Epithelial cell of esophagus (primary cell): ENCODE data around the gene SC5D.

Source experiments
- DNase-seq: peaks from one replicate; pipeline ENCODE4 v3.0.0; 2010; ENCODE audit warnings: low read depth
- H3K4me3 ChIP-seq: 2 replicates; pipeline ENCODE4 v1.5.1; 2011; ENCODE audit warnings: mild to moderate bottlenecking, low read length, control low read depth
- TF ChIP-seq, protein P1 (sequence below): IDR thresholded peaks from 2 replicates; pipeline ENCODE4 v1.5.1; 2011; ENCODE audit warnings: low read depth, mild to moderate bottlenecking, low read length, control low read depth, inconsistent platforms; ENCODE audit not compliant: insufficient read depth; ENCODE audit errors: missing control alignments

The SC5D gene, protein sequence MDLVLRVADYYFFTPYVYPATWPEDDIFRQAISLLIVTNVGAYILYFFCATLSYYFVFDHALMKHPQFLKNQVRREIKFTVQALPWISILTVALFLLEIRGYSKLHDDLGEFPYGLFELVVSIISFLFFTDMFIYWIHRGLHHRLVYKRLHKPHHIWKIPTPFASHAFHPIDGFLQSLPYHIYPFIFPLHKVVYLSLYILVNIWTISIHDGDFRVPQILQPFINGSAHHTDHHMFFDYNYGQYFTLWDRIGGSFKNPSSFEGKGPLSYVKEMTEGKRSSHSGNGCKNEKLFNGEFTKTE

DNA sequence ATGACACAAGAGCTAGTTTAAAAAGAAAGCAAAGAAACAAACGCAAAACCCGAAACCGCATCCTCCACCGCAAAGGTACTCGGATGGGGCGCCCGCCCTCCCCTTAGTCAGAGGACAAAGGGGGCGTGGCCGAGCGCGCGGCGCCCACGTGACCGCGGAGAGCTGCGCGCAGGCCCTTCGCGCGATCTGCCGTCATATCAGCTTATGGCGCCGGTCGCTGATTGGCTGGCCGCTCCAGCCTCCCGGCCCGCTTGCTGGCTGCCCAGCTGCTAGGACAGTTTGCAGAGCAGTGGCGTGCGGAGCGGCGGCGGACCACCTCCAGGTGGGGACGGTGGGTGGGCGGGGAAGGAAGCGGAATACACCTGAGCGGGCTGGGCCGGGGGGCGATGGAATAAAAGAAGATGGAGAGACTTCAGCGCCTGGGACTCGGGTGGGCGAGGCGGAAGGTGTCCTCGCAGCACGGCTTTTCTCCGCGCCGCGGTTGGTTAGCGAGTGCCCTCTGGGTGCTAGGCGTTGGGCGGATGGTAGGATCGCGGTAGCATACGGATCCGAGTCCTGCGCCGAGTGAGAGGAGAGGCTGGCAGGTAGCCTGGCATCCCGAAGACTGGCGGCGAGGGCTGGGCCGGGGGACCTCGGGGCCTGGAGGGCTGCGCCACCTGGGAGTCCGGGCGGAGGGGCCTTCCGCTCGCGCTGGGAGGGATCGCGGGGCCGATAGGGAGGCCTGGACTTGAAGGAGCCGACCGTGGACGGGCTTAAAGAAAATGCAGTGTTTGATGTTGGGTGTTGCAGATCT lies at the start of gene SC5D:
SC5D (plus strand) TSS at position 277 of the 793 bp plus-strand sequence. CDS start 10,605 bp downstream, outside the sequence.
- H3K4me3 ChIP-seq: peak within 1 kb of the TSS; percentile 93
- TF ChIP-seq, protein P1, sequence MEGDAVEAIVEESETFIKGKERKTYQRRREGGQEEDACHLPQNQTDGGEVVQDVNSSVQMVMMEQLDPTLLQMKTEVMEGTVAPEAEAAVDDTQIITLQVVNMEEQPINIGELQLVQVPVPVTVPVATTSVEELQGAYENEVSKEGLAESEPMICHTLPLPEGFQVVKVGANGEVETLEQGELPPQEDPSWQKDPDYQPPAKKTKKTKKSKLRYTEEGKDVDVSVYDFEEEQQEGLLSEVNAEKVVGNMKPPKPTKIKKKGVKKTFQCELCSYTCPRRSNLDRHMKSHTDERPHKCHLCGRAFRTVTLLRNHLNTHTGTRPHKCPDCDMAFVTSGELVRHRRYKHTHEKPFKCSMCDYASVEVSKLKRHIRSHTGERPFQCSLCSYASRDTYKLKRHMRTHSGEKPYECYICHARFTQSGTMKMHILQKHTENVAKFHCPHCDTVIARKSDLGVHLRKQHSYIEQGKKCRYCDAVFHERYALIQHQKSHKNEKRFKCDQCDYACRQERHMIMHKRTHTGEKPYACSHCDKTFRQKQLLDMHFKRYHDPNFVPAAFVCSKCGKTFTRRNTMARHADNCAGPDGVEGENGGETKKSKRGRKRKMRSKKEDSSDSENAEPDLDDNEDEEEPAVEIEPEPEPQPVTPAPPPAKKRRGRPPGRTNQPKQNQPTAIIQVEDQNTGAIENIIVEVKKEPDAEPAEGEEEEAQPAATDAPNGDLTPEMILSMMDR: no peak
- peak; percentile 97 for DNase-seq

DNA sequence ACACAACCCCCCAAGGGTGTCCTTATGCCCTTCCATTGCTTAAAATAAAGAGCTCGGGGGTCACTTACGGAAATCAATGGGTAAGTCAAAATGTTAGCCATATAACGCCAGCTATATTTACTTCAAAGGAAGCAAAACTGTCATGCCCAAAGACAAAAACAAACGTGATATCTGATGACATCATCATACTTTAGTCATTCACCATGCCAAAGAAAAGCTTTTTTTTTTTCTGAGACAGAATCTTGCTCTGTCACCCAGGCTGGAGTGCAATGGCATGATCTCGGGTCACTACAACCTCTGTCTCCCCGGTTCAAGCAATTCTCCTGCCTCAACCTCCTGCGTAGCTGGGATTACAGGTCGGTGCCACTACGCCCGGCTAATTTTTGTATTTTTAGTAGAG lies 47.7 kb upstream of the SC5D start:
- H3K4me3 ChIP-seq: no peak overlapping the region
- DNase-seq: peak; percentile 52
- TF ChIP-seq, protein P1: no peak

DNA sequence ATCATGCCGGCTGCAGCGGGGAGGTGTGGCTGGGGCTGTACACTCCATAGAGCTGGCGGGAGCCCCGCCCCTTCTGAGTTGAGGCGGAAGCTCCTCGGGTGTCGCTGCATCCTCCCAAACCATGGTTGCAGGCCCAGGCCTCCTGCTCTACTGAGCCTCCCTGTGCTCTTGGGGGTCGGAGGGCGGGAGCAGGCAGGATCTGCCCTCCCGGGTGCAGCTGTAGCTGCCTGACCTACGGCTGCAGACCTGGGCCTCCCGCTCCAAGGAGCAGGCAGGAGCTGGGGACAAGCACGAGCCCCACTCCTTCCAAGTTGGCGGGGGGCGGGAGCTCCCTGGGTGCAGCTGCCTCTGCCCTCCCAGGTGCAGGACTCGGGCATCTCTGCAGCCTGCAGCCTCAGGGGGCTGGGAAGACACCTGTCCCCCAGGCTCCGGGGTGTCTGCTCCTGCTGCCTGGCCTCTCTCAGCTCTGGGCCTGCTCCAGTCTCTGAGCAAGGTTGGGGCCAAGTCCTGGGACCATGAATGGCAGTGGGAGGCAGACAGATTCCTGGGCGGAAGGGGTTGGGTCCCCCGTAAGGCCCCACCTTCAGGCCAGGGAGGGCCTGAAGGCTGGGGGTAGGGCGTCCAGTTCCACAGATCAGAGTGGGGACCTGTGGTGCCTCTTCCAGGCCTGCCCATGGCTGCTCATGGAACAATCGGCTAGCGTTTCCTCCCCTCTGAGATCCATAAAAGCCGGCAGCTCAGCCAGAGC lies 46.4 kb upstream of the SC5D start:
- H3K4me3 ChIP-seq: no peak overlapping the region
- TF ChIP-seq, protein P1: no peak
- DNase-seq: no peak

DNA sequence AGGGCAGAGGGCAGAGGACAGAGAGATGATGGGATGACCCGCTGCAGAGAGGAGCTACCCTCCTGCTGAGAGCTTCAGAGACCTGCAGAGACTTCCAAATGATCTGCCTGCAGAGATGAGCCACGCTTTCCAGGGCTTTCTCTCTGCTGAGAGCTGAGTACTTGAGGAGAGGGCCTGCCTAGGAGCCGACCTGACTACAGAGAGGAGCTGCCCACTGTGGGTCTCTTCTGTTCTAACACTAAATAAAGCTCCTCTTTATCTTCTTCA lies 45.9 kb upstream of the SC5D start:
- TF ChIP-seq, protein P1: no peak
- no peak overlapping the region for H3K4me3 ChIP-seq
- DNase-seq: no peak

DNA sequence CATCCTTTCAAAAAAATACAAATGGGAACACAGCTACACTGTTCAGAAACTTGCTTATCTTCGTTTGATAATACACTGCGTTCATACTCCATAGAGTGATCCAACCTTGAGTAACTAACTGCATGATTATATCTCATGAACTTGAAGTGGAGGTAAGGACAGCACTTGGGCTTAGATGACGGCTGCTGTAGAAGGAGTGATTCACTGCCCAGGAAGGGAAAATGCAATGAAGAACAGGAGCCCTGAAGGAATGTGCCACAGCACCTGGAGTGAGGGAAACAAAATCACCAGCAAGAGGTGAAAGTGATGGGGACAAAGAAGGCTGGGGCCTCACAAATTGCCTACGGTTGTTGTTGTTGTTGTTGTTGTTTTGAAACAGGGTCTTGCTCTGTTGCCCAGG lies 44.1 kb upstream of the SC5D start:
- peak; percentile 69 for DNase-seq
- TF ChIP-seq, protein P1: no peak
- H3K4me3 ChIP-seq: no peak overlapping the region

DNA sequence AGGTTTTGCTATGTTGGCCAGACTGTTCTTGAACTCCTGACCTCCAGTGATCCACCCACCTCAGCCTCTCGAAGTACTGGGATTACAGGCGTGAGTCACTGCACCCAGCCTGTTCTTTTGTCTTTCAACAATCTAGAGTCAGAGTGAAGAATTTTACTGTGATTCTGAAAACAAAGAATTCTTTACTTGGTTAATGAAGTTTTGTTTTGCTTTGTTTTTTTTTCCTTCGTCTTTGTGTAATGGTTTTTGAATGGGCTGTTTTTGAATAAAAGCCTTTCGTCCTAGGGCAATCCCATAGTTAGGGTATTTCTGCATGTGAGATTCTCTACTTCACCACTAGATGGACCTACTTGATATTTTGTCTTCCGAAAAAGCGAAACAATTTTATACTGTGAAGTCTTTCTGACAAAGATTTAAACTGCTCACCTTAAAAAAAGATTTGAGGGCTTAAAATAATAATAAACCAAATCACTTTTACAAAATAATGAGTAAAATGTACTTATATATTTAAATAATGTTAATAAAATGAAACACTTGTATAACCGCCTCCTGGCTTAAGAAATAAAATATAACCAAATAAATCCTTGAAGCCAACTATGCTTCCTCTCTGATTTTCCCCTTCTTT lies 43.4 kb upstream of the SC5D start:
- TF ChIP-seq, protein P1: peak; percentile 70
- peak; percentile 69 for DNase-seq
- H3K4me3 ChIP-seq: no peak overlapping the region
